Measurements from ENCODE around the gene PFN3.

PFN3 gene

GRCh38 chr5:177399997-177400868 lies at the start of gene PFN3:
Gene PFN3 (minus strand): TSS chr5:177400661. CDS start chr5:177400576, 85 bp downstream.
- DNase-seq, result no peak

- DNase-seq, result no peak
Measured at GRCh38 chr5:177449140-177450061, 48.9 kb upstream of the PFN3 start.

GRCh38 chr5:177448244-177448950 lies 47.9 kb upstream of the PFN3 start:
- no peak for DNase-seq

GRCh38 chr5:177447611-177448243 lies 47.3 kb upstream of the PFN3 start:
- peak; percentile 35 for DNase-seq

- peak; percentile 52 for DNase-seq
Measured at GRCh38 chr5:177447066-177447610, 46.7 kb upstream of the PFN3 start.

- DNase-seq, result peak; percentile 46
Measured at GRCh38 chr5:177446200-177447065, 46.0 kb upstream of the PFN3 start, which contains the start of gene PRR7. Gene PRR7 (plus strand): TSS chr5:177446814. CDS start chr5:177455068, 8,254 bp downstream.

- no peak for DNase-seq
Measured at GRCh38 chr5:177445917-177446199, 45.4 kb upstream of the PFN3 start.

- DNase-seq, result no peak
Measured at GRCh38 chr5:177445052-177445916, 44.8 kb upstream of the PFN3 start.

- no peak for DNase-seq
Measured at GRCh38 chr5:177444106-177445051, 43.9 kb upstream of the PFN3 start.

GRCh38 chr5:177443144-177443983 lies 42.9 kb upstream of the PFN3 start:
- DNase-seq, result no peak

GRCh38 chr5:177442066-177442826 lies 41.8 kb upstream of the PFN3 start:
- DNase-seq, result no peak

GRCh38 chr5:177440990-177441780 lies 40.7 kb upstream of the PFN3 start:
- no peak for DNase-seq

GRCh38 chr5:177440211-177440989 lies 39.9 kb upstream of the PFN3 start:
- no peak for DNase-seq

GRCh38 chr5:177439518-177440053 lies 39.1 kb upstream of the PFN3 start:
- DNase-seq, result no peak

GRCh38 chr5:177438468-177438867 lies 38.0 kb upstream of the PFN3 start:
- no peak for DNase-seq

All from NCI-H1092 (cell line).